GM23338 (cell line): ENCODE data around the gene CCNQ.

Experiments
- CTCF ChIP-seq, 2 experiments: fragments of 200-600 bp in 1 of 2; sonication (generic) in 1 of 2; conservative IDR thresholded peaks; 2 replicates each; pipeline versions ENCODE4 v1.5.1 to v1.6.1; 2016 to 2017; ENCODE audit warnings: antibody characterized with exemption in 2 of 2, low read depth in 2 of 2, mild to moderate bottlenecking in 2 of 2, moderate library complexity in 1 of 2
- EZH2 ChIP-seq: fragments of 200-600 bp; sonication (generic); IDR thresholded peaks from one replicate; pipeline ENCODE4 v1.8.0; 2017; ENCODE audit warnings: antibody characterized with exemption, mild to moderate bottlenecking, low read depth; ENCODE audit not compliant: unreplicated experiment
- EZH2phosphoT487 ChIP-seq: fragments of 200-600 bp; sonication (generic); IDR thresholded peaks from one replicate; pipeline ENCODE4 v1.8.1; 2018; ENCODE audit warnings: antibody characterized with exemption; ENCODE audit not compliant: unreplicated experiment
- REST ChIP-seq: IDR thresholded peaks from one replicate; pipeline ENCODE4 v1.6.1; 2018; ENCODE audit warnings: antibody characterized with exemption; ENCODE audit not compliant: unreplicated experiment
- ZNF462 ChIP-seq: fragments of 250-450 bp; sonication (Bioruptor Pico); IDR thresholded peaks from 2 replicates; pipeline ENCODE4 v1.5.0; 2020; ENCODE audit warnings: mild to moderate bottlenecking, moderate library complexity

GRCh38 chrX:153637121-153638040 is 38.4 kb upstream of the CCNQ start:
- TF ChIP-seq CTCF (conservative IDR thresholded peaks at IDR 0.05; ENCODE audit: low read depth in 2 of 2) (no peak), ZNF462 (CRISPR knock-in tag) (no peak), EZH2 (no peak), EZH2phosphoT487 (no peak), REST (no peak)
